Epithelial cell of esophagus (primary cell): ENCODE data around the gene ZNF646.

Source experiments
- DNase-seq: peaks from one replicate; pipeline ENCODE4 v3.0.0; 2010; ENCODE audit warnings: low read depth
- H3K4me3 ChIP-seq: 2 replicates; pipeline ENCODE4 v1.5.1; 2011; ENCODE audit warnings: mild to moderate bottlenecking, low read length, control low read depth
- TF ChIP-seq, protein P1 (sequence below): IDR thresholded peaks from 2 replicates; pipeline ENCODE4 v1.5.1; 2011; ENCODE audit warnings: low read depth, mild to moderate bottlenecking, low read length, control low read depth, inconsistent platforms; ENCODE audit not compliant: insufficient read depth; ENCODE audit errors: missing control alignments

The ZNF646 gene

DNA sequence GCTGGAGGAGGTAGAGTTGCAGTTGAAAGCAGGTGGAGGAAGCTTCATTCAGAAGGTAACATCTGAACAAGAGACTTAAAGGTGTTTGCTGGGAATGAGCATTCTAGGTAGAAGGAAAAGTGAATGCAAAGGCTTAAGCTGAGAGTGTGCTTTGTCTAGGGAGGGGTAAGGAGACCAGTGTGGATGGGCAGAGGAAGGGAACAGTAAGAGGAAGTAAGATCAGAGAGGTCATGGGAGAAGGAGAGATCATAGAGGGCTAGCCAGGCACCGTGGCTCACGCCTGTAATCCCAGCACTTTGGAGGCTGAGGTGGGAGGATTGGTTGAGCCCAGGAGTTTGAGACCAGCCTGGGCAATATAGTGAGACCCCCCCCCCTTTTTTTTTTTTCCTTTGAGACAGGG lies 37.5 kb upstream of the ZNF646 start:
- DNase-seq: no peak
- no peak overlapping the region for H3K4me3 ChIP-seq
- TF ChIP-seq, protein P1, sequence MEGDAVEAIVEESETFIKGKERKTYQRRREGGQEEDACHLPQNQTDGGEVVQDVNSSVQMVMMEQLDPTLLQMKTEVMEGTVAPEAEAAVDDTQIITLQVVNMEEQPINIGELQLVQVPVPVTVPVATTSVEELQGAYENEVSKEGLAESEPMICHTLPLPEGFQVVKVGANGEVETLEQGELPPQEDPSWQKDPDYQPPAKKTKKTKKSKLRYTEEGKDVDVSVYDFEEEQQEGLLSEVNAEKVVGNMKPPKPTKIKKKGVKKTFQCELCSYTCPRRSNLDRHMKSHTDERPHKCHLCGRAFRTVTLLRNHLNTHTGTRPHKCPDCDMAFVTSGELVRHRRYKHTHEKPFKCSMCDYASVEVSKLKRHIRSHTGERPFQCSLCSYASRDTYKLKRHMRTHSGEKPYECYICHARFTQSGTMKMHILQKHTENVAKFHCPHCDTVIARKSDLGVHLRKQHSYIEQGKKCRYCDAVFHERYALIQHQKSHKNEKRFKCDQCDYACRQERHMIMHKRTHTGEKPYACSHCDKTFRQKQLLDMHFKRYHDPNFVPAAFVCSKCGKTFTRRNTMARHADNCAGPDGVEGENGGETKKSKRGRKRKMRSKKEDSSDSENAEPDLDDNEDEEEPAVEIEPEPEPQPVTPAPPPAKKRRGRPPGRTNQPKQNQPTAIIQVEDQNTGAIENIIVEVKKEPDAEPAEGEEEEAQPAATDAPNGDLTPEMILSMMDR: no peak

DNA sequence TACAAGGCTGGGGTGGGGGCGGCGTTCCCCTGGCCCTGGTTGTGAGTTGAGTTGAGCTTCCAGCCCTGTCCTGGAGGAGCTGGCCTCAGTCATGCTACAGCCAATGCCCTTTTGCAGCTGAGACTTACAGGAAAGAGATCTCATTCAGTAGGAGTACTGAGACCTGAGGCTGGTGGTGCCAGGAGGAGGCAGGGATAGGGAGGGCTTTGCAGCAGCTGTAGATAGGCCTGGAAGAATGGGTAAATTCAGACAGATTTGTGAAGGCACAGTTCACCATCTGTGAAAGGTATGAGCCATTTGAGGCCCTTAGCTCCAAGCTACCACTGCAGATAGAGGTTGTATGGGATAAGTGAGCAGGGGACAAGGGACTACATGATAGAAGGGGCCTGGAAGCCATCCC lies 35.2 kb upstream of the ZNF646 start:
- DNase-seq: no peak
- TF ChIP-seq, protein P1: no peak
- no peak overlapping the region for H3K4me3 ChIP-seq

DNA sequence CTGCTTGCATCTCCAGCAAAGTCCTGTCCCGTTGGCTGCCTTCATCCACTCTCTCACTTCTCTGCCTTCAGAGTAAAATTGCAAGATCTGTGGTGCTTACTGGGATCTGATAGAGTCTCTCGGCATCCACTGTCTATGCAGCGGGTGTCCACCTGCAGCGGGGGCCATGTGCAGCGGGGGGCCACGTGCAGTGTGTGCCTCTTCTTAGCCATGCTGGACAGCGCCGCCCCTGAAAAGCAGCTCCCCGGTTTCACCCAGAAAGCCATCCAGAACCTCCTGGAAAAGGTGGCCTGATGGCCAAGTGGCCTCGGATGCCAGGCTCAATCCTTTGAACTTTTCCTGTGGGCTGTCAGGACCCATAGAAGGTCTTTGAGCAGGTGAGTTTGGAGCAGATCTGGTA lies 31.4 kb upstream of the ZNF646 start:
- TF ChIP-seq, protein P1: no peak
- DNase-seq: no peak
- H3K4me3 ChIP-seq: no peak overlapping the region

DNA sequence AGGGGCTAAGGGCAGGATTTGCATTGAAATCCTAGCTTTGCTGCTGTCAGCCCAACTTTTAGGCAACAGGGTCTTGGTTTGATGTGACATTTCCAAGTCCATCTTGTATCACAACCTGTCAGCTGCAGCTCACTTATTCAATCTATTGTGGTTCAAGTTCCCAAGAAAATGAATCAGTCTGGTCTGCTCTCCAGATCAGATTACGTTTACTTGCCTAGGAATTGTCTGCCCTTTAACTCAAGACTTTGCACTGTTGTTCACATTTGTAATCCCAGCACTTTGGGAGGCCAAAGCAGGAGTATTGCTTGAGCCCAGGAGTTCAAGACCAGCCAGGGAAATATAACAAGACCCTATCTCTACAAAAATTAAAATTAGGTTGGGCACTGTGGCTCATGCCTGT lies 30.9 kb upstream of the ZNF646 start:
- no peak for DNase-seq
- H3K4me3 ChIP-seq: no peak overlapping the region
- TF ChIP-seq, protein P1: no peak

DNA sequence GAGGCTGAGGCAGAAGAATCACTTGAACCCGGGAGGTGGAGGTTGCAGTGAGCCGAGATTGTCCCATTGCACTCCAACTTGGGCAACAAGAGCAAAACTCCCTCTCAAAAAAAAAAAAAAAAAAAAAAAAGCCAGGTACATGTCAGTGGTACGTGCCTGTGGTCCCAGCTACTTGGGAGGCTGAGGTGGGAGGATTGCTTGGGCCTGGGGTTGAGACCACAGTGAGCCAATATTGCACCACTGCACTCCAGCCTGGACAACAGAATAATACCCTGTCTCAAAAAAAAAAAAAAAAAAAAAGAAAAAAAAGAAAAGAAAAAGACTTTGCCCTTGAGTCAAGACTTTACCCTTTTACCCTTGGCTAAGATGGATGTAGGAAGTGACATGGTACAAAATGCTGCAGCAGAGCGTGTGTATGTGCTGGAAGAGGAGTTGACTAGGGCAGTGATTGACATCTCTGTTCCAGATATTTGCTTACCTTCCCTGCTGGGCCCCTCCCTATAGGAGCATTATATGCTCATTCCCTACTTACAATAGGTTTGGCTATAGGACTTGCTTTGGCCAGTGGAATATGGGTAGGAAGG lies 30.2 kb upstream of the ZNF646 start:
- no peak for DNase-seq
- TF ChIP-seq, protein P1: no peak
- H3K4me3 ChIP-seq: no peak overlapping the region

DNA sequence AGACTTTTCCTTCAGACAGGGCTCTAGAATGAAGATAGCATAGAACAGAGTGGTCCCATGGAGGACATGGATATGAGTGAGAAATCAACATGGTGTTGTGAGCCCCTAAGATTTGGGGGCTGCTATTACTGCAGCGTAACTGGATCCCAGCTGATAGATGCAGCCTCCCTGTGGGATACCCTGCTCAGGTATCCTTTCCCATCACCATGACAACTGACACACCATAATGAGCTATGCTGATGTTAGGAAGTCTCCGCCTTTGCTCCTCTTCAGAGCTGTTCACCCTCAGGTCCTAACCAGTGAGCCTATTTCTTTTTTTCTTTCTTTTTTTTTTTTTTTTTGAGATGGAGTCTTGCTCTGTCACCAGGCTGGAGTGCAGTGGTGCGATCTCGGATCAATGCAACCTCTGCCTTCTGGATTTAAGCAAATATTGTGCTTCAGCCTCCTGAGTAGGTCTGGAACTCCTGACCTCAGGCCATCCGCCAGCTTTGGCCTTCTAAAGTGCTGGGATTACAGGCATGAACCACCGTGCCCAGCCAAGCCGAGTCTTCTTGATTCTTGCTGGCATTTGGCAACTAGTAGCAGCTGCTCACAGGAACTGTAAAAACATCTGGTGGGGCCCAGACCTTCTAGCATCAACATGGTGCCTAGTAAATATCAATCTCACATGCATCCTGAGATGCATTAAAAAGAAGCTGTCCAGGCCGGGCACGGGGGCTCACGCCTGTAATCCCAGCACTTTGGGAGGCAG lies 23.8 kb upstream of the ZNF646 start:
- no peak overlapping the region for H3K4me3 ChIP-seq
- TF ChIP-seq, protein P1: no peak
- DNase-seq: no peak

DNA sequence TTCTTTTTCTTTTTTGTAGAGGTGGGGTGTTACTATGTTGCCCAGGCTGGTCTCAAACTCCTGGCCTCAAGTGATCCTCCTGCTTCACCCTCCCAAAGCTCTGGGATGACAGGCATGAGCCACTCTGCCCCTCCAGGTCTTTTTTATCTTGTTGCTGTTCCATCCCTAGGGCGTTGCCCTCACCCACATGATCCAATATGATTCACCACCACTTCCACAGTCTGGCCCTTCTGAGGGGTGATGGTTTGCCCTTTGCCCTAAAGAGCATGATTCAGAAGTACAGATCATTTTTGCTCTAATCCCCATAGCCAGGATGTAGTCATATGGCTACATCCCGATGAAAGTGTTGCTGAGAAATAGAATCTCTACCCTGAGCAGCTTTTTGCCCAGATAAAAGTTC lies 22.1 kb upstream of the ZNF646 start:
- peak; percentile 96 for DNase-seq
- no peak overlapping the region for H3K4me3 ChIP-seq
- TF ChIP-seq, protein P1: no peak
